ENCODE data around the gene BEND7.

BEND7 gene

DNA sequence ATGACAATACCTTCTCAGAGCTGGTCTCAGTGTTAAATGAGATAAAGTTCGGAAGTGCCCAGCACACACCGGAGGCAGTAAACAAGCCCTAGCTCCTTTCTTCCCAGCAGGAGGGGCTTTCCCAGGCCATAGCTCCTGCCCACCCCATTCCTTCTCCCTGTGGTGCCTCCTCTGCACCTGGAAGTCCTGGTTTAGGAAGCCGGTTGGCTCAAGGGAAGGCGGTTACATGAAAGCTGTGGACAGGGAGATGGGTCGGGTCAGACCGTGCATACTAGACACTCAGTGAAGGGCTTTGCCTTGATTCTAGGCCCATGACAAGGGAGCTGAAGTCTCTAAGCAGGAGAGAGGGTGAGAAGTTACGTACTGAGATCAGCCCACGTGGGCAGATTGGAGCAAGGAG is 8.6 kb downstream of the BEND7 start:
- DNase-seq (ENCODE audit: low read depth), result no peak

GRCh38 chr10:13518076-13518692 is 10.6 kb downstream of the BEND7 start:
- DNase-seq (ENCODE audit: low read depth), result no peak

- DNase-seq (ENCODE audit: low read depth), result no peak
These were observed 11.1 kb downstream of the BEND7 start for GRCh38 chr10:13517675-13518074.

GRCh38 chr10:13516176-13516575 is 12.6 kb downstream of the BEND7 start:
- no peak for DNase-seq (ENCODE audit: low read depth)

DNA sequence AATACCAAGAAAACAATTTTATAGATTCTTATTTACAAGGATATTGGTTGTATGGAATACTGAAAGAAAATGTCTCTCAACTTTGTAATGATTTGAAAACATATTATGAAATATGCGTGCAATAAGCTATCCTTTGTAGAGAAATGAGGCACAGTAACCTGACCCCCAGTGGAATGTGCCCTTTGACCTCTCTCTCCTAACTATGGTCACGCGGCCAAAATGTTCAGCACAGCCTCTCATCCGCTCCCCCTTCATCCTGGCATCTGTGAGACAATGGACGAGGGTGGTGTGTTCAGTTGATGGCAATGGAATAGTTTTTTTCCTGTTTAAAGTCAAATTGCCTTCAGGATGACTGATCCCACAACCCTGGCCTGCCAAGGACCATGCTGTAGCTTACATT is 13.3 kb downstream of the BEND7 start:
- no peak for DNase-seq (ENCODE audit: low read depth)

GRCh38 chr10:13514296-13514695 is 14.5 kb downstream of the BEND7 start:
- DNase-seq (ENCODE audit: low read depth), result no peak

GRCh38 chr10:13512564-13512963 is 16.2 kb downstream of the BEND7 start:
- no peak for DNase-seq (ENCODE audit: low read depth)

DNA sequence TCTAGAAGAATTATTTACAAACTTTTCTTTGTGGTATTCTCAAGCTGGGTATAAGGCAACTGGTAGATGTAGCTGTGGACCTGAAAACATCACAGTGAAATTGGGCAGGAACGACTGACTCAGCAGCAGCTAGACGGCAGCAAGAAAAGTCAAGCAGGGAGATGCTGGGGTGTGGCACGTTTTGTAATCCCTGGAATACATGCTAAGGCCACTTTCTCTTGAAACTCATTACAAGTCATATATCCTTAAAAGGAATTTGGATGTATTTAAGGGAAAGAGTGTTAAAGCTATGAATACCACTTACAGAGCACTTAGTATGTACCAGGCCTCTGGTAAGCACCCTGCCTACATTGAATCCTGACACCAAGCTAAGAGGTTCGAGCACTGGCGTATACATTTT is 17.4 kb downstream of the BEND7 start:
- no peak for DNase-seq (ENCODE audit: low read depth)

- DNase-seq (ENCODE audit: low read depth), result no peak
These were observed 23.6 kb downstream of the BEND7 start for GRCh38 chr10:13505052-13505680.

GRCh38 chr10:13503745-13504463 is 24.9 kb downstream of the BEND7 start:
- DNase-seq (ENCODE audit: low read depth), result no peak

DNA sequence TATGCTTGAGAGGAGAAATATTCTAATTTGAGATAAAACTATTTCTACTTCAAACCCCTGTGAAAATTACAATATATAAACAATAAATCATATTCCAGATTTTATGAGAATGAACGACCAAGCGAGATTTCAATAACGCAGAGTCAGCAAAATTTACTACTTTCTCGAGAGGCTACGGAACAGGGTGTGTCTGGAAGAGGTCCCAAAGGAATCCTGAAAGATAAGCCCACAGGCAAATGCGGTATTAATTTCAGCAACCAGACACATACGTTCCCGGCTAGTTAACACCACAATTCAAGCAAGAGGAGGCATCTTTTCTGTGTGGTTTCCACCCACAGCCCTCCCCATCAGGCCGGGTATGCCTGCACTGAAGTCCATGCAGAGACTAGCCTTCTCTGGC is 26.4 kb downstream of the BEND7 start:
- DNase-seq (ENCODE audit: low read depth), result no peak

DNA sequence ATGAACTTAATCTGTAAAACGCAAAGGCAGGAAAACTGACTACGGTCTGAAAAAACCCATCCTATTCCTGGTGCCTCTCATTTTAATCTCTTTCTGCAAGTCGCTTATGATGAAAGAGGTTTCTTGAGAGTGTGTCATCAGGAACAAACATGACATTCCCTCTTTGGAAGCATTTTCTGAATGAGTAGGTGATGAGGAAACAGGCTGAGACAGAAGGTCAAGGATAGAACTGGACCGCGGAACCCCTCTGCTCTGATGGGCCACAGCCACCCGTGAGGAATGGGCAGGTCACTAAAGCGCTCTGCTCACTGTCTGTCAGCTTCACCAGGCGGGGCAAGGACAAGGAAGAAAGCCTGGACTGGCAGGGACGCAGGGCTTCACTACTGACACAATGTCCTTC is 28.6 kb downstream of the BEND7 start:
- no peak for DNase-seq (ENCODE audit: low read depth)

GRCh38 chr10:13499150-13499549 is 29.7 kb downstream of the BEND7 start:
- DNase-seq (ENCODE audit: low read depth), result no peak

GRCh38 chr10:13496931-13497330 is 31.9 kb downstream of the BEND7 start:
- no peak for DNase-seq (ENCODE audit: low read depth)

DNA sequence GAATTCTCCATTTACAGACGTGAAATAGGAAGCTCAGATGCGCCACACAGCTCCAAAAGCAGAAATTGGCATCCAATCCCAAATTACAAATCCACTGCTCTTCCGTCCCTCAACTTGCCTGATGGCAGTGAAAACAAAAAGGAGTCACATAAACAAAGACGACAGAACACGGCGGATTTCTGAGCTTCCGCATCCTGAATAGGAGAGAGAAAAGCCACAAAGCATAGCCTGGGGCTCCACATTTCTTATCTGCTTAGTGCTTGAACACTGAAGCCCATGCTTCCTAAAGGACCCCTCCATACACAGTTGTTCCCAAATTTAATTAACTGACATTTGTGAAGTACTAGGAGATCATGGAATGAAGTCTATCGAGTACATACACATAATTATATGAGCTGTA is 32.6 kb downstream of the BEND7 start:
- no peak for DNase-seq (ENCODE audit: low read depth)

DNA sequence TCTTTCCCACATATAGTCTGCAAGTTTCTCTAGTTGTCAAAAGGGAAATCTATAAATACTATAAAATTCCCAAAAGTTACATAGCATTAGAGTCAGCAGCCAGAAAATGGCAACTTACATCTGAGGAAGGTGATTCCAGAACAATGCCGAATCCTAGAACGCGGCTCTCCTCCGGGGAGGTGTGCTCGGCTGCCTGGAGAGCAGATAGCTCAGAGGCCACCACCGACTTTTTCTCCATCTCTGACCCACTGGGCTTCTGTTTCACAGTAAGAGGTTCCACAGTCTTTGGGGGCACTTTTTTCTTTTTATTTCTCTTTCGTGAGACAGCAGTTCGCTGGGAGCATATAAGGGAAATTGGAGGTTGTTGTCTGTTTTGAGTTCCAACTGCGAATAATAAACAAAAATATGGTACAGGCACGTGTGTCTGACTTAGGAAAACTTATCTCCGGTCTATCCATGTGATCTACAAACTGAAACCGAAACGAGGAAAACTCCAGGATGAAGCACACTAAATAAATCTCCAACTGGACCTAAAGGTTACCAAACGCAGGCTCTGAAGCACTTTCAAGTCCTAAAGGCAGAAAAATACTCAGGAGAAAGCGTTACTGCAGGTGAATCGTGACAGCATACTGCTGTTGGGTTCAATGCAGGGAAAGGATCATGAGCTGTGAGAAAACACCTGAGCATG is 36.2 kb downstream of the BEND7 start:
- DNase-seq (ENCODE audit: low read depth), result no peak

DNA sequence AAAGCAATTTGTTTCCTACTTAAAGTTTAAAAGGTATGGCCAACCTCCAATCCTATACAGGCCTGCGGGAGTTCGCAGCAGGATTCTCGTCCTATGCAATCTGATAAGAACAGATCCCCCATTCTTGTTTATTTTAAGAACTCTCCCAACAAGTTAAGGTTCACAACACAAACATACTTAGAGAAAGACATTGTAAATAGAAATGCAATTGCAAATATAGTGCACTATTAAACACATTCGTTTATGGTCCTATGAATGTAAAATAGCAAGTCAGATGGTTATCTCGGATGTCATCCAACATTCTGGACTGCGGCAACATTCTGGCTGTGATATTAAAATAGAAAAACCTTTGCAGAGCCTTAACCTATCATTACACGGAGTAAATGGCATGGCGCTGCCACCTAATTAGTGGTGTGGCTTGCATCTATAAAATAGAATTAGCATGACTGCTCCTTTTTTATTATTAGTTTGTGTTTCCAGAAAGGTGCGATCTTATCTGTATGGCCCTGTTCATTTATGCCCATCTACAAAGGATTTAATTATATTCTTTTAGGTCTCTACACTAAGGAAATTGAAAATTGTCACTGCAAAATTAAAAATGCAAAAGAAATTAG is 37.0 kb downstream of the BEND7 start:
- no peak for DNase-seq (ENCODE audit: low read depth)

GRCh38 chr10:13490503-13490902 is 38.3 kb downstream of the BEND7 start:
- no peak for DNase-seq (ENCODE audit: low read depth)

DNA sequence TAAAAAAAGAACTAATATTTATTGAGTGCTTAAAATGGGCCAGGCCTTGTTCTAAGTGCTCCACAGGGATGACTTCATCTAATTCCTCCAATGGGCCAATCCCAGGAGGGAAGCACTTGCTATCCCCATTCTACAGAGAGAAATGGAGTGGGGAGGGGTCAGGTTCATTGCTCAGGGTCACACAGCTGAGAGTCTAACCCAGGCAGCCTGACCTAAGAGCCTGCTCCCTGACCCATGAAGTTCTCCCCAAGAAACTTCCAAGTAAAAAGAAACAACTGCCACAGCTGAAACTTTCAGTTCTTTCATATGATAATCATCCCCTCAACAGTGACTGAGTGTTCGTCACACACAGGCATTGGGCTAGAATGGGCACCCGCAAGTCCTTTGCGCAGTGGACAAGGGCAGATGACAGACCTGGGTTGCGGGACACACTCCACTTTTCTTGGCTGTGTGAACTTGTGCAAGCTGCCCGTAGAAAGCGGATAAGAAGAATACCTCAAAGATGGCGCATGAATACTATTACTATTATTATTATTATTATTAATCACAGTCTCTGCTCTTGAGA is 39.7 kb downstream of the BEND7 start:
- no peak for DNase-seq (ENCODE audit: low read depth)

DNA sequence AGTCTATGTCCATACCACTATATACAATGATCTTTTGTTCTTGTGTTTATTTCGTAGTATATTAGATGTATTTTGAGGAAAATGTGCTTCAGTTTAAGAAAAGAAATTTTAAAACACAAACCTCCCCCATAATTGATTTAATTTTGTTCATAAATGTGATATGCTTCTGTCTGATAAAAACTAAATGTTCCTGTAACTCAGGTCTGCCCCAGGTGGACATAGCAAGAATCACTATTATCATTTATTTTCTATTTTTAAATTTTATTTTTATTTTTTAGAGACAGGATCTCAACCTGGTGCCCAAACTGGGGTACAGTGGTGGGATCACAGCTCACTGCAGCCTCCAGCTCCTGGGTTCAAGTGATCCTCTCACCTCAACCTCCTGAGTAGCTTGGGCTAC is 43.2 kb downstream of the BEND7 start:
- DNase-seq (ENCODE audit: low read depth), result no peak

DNA sequence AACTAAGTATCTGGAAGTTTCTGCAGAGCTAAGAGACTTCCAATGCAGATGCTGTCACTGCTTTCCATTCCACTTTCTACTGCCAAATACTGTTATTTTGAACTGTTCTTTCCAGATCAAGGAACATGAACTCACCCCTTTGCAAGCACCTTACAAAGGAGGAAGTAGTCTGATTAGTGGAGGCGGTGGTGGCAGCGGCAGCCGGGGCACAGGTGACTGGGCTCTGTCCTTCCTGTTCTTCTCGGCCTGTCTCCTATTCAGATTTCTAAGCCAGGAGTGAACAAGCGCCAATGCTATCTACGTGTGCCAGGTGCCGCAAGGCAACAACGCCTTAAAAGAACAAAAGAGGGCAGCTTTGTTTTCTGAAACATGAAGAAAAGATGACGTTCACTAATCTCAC is 44.9 kb downstream of the BEND7 start:
- DNase-seq (ENCODE audit: low read depth), result no peak

DNA sequence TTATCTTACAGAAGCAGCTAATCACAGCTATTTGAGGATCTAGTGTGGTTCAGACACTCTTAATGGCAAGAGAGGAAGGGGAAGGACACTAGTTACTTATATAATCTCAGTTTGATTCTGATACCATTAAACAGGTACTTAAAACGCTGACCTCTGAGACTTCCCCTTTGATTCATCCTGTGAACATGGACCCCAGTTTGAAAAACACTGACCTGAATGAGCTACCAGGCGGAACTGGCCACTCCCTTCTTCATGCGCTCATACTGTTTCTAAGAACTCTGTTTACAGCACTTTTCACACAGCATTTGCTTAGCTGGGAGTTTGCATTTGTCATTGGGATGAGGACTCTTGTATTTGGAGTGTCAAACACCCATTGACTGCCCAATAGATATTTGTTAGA is 45.7 kb downstream of the BEND7 start:
- no peak for DNase-seq (ENCODE audit: low read depth)

Measured in stimulated activated CD8-positive, alpha-beta memory T cell treated with anti-CD3 and anti-CD28 coated beads, Interleukin-12 subunit alpha, Interleukin-12 subunit beta, amount 100 ng/mL, for 1 hour (primary cell).